ENCODE data around the gene KRTAP5-2.
"Not testable (repeated sequence)": the region's sequence is repeated elsewhere in the genome, so short reads cannot be mapped to it uniquely, and the experiment has no call there.

KRTAP5-2 gene

GRCh38 chr11:1625541-1625940 is 27.4 kb upstream of the KRTAP5-2 start:
- no peak for DNase-seq

GRCh38 chr11:1624621-1625020 is 26.5 kb upstream of the KRTAP5-2 start:
- no peak for DNase-seq

DNA sequence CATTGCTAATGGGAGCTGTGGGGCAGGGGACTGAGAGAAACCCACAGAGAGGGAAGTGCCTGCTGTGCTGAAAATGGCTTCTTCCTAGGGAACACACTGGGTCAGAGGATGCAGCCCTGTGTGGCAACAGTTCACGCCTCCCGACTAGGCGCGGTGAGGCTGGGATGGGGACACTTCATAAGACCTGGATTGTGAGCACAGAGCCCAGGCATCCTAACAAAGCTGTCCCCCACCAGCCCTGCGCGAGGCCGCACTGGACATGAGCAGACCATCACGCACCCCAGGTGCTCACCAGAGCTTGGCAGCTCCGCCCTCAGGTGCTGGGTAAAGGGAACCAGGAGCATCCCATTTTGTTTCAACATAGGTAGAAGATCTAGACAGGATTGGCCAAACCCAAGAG is 25.6 kb upstream of the KRTAP5-2 start:
- DNase-seq: no peak

GRCh38 chr11:1622086-1622485 is 24.0 kb upstream of the KRTAP5-2 start, which contains the start of gene KRTAP5-4:
Gene KRTAP5-4 (minus strand): TSS chr11:1622138. CDS start chr11:1622093, 45 bp downstream.
- DNase-seq: no peak

- no peak for DNase-seq
Observed at GRCh38 chr11:1619449-1619848, 21.4 kb upstream of the KRTAP5-2 start.

- DNase-seq: no peak
Observed at GRCh38 chr11:1618231-1618630, 20.1 kb upstream of the KRTAP5-2 start.

DNA sequence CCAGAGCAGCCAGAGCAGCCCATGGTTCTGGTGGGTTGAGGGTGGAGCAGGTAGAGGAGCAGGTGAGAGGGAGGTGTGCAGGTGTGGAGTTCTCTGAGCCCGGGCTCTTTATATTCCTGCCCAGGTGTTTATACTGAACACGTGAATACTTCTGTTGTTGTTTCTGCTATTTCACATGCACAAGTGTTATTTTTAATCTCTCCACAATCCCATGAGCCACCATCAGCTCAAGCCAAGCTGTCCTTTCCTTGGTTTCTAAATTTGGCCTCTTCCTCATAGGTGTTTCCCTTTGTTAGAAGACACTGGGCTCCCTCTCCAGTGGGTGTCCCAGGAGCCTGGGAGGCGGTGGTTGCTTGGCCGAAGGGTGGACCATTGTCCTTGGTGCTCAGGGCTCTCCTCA is 10.3 kb upstream of the KRTAP5-2 start, which contains the start of gene KRTAP5-3:
Gene KRTAP5-3 (minus strand): TSS at position 101 of the 400 bp plus-strand sequence. CDS start 78 bp downstream, at position 23.
- no peak for DNase-seq

DNA sequence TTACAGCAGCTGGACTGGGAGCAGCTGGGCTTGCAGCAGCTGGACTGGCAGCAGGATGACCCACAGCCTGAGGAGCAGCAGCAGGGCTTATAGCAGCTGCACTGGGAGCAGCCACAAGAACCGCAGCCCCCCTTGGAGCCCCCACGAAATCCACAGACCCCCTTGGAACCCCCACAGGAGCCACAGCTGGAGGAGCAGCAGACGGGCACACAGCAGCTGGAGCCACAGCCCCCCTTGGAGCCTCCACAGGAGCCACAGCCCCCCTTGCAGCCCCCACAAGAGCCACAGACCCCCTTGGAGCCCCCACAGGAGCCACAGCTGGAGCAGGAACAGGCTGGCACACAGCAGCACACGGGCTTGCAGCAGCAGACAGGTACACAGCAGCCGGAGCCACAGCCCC is 9.8 kb upstream of the KRTAP5-2 start:
- not testable (repeated sequence) for DNase-seq

DNA sequence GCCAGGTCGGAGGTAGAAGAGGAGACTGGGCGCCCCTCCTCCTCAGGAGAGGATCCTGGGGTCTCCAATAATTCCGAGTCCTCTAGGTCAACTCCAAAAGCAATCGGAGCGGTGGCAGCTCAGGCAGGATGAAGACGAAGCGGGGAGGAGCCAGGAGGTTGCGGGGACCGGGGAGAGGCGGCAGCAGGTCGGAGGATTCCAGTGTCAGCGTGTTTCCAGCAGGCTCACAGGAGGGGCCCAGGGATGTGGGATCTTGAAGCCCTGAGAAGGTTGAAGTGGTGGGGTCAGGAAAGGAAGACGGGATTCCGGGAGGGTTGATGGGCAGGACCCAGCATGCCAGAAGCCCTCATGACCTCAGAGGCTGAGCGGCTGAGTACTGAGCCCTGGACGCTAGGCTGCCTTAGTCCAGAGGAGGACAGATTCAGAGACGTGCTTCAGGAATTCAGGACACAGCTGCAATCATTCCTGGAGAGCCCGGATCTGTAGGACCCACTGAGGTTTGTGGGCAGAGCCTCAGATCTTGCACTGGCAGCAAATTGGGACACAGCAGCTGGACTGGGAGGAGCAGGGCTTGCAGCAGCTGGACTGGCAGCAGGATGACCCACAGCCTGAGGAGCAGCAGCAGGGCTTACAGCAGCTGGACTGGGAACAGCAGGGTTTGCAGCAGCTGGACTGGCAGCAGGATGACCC is 9.2 kb upstream of the KRTAP5-2 start:
- DNase-seq: not testable (repeated sequence)

DNA sequence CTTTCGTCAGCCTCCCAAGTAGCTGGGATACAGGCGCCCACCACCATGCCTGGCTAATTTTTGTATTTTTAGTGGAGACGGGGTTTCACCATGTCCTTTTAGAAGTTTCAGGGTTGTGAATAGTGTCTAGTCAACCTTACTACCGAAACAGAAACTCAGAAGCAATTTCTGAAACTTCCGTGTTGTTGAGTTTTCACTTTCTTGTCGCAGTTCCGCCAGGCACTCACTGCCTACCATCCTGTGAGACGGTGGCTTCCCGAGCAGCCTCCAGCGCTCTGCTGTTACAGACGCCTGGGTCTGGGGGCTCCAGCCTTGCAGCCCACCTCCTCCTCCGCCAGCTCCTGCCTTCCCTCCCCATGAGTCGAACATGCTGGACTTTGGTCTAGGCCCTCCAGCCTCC is 7.8 kb upstream of the KRTAP5-2 start:
- DNase-seq: not testable (repeated sequence)

DNA sequence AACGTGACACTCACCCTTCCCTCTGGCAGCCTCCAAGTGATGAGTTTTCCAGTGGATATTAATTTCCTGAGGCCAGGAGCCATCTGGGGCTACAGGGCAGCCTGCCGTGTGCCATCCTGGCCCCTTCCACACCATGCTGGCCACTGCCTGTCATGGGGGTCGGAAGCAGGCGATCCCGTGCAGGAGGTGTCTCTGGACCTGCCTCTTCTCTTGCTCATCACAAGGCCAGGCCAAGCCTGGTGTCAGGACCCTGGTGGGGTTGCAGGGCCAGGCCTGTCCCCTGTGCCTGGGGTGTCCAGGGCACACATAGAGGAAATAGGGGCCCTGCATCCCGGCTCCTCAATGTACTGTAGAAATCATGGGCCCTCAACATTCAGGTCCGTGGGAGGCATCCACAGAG is 6.6 kb upstream of the KRTAP5-2 start:
- no peak for DNase-seq

DNA sequence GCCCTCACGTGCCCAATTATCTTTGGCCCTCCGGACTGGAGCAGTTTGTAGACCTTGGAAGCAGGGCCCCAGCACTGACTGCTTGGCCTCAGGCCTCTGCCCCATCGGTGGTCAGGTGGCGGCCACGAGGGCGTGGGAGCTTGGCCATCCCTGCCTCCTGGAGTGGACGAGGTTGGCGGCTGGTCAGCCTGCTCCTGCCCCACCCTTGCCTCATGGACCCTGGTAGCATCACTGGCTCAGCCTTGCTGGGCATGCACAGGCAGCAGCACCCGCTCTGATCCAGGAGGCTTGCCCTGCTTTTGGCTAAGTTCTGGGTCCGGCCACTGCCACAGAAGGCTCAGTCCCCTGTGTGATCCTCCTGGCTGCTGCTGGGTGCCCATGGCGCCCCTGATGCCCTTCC is 6.1 kb upstream of the KRTAP5-2 start:
- DNase-seq: no peak

DNA sequence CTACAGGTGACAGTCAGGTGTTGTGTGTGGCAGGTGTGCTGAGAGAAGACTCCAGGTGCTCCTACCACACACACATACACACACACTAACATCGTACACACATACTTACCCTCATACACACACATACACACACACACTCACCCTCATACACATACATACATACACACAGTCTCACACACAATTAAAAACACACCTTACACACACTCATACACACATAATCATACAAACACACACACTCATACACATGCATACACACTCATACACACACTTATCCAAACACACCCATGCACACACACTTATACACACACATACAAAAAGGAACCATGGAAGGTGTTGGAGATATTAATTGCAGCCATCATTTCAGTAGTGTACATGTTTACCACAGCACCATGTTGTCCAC is 5.5 kb upstream of the KRTAP5-2 start:
- no peak for DNase-seq

DNA sequence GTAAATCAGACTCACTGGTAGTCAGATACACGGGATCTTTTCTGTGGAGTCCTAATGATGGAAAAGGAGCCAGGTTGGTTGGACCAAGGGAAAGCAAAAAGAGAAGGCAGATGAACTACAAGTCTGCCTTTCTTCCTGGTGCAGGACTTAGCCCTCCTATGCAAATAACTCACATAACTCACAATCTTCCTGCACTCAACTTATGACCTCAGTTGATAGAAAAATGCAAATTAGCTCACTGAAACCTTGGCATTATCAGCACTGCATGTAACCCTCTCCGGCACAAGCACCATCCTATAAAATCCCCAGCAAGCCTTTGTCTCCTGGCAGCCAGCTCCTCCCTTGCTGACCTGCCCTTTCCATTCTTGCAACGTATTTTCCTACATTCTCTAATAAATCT is 3.6 kb upstream of the KRTAP5-2 start:
- DNase-seq: not testable (repeated sequence)

- no peak for DNase-seq
Observed at GRCh38 chr11:1600626-1601025, 2.5 kb upstream of the KRTAP5-2 start.

DNA sequence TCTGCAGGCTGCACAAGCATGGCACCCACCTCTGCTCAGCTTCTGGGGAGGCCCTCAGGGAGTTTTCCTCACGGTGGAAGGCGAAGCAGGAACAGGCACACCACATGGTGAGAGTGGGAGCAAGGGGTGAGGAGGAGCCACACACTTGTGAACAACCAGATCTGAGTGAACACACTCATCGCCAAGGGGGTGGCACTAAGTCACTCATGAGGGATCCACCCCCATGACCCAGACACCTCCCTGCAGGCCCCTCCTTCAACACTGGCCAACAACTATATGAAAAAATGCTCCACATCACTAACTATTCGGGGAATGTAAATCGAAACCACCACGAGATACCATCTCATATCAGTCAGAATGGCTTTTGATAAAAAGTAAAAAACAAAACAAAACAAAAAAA is 722 bp upstream of the KRTAP5-2 start:
- no peak for DNase-seq

GRCh38 chr11:1598406-1598805 is 312 bp upstream of the KRTAP5-2 start:
- DNase-seq: not testable (repeated sequence)

DNA sequence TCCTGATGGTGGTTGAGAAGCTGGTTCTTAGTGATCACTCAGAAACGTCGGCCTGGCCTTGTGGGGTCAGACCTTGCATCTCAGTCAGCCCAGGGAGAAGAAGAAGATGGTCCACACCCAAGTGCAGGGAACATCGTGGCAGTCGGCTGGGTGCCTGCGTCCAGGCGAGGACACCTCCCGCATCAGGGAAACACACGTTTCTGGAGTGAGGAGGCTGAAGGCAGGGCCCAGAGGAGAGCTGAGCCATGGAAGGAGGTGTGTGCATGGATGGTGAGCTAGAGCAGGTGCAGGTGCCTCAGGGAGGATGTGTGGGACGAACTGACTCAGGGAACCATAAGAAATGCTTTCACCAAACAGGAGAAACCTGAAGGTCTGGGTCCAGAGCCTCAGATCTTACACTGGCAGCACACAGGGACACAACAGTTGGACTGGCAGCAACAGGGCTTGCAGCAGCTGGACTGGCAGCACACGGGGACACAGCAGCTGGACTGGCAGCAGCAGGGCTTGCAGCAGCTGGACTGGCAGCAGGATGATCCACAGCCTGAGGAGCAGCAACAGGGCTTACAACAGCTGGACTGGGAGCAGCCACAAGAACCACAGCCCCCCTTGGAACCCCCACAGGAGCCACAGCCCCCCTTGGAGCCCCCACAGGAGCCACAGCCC is 632 bp downstream of the KRTAP5-2 start:
- DNase-seq: no peak

GRCh38 chr11:1596576-1597121 is 1.4 kb downstream of the KRTAP5-2 start:
- DNase-seq: not testable (repeated sequence)

GRCh38 chr11:1595994-1596575 is 2.0 kb downstream of the KRTAP5-2 start:
- not testable (repeated sequence) for DNase-seq

GRCh38 chr11:1592628-1593027 is 5.5 kb downstream of the KRTAP5-2 start:
- no peak for DNase-seq

DNA sequence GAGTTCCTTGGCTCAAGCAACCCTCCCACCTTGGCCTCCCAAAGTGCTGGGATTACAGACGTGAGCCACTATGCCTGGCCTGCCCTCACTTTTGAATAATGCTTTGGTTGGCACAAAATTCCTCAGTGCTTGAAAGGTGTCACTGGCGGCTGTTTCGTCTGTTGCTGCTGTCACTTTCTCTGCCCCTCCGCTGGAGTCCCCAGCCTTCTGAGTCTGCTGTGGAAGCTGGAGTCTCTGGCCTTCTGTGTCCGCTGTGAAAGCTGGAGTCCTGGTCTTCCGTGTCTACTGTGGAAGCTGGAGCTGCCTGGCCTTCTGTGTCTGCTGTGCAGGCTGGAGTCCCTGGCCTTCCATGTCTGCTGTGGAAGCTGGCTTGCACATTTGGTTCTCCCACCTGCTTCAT is 8.1 kb downstream of the KRTAP5-2 start:
- no peak for DNase-seq

DNA sequence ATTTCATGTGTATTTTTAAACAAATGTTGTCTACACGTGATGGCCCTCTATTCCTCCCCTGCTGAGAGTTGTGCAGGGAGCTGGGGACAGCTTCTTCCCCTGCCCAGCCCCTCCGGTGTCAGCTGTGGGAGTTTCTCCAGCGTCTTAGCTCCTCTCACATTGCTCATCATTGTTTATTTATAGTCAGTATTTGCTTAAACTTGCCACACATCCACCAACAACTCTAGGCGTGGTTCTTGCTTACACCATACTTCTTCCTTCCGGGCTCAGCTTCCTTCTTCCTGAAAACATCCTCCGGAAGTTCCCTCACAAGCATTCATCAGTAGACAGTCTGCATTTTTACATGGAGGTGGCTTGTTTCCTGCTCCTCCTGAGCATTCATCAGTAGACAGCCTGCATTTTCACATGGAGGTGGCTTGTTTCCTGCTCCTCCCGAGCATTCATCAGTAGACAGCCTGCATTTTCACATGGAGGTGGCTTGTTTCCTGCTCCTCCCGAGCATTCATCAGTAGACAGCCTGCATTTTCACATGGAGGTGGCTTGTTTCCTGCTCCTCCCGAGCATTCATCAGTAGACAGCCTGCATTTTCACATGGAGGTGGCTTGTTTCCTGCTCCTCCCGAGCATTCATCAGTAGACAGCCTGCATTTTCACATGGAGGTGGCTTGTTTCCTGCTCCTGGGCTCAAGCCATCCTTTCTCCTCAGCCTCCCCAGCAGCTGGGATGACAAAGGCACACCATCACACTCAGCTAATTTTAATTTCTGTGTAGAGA is 8.7 kb downstream of the KRTAP5-2 start:
- not testable (repeated sequence) for DNase-seq
